Karpas-422 (cell line): ENCODE data around the gene AGR2. TPM values are rescaled to one million over a fixed set of nuclear protein-coding genes. Genes with fewer than 3 reads are reported as not detected.

Source experiments
- DNase-seq: peaks from one replicate; pipeline ENCODE4 v3.0.0-alpha.2; 2015
- H2AFZ ChIP-seq: fragments of 200-600 bp; sonication (generic); 2 replicates; pipeline ENCODE4 v1.6.1; 2014; ENCODE audit warnings: antibody characterized with exemption, low read length, mixed read lengths
- H3K27ac ChIP-seq: fragments of 200-600 bp; sonication (generic); 2 replicates; pipeline ENCODE4 v1.5.1; 2014; ENCODE audit warnings: mild to moderate bottlenecking, low read length, moderate library complexity
- H3K27me3 ChIP-seq: fragments of 200-600 bp; sonication (generic); 2 replicates; pipeline ENCODE4 v1.6.1; 2014; ENCODE audit warnings: low read length, mixed read lengths
- H3K36me3 ChIP-seq: fragments of 200-600 bp; sonication (generic); 2 replicates; pipeline ENCODE4 v1.6.1; 2014; ENCODE audit warnings: low read length, mixed read lengths; ENCODE audit not compliant: insufficient read depth
- H3K4me1 ChIP-seq: fragments of 200-600 bp; sonication (generic); 2 replicates; pipeline ENCODE4 v1.6.1; 2014; ENCODE audit warnings: mild to moderate bottlenecking, low read length, mixed read lengths
- H3K4me2 ChIP-seq: fragments of 200-600 bp; sonication (generic); 2 replicates; pipeline ENCODE4 v1.6.1; 2014; ENCODE audit warnings: low read length, low read depth, mild to moderate bottlenecking; ENCODE audit not compliant: poor library complexity, severe bottlenecking
- H3K4me3 ChIP-seq: fragments of 200-600 bp; sonication (generic); 2 replicates; pipeline ENCODE4 v1.5.1; 2014; ENCODE audit warnings: mild to moderate bottlenecking, antibody characterized with exemption, low read length, mixed read lengths
- H3K79me2 ChIP-seq: fragments of 200-600 bp; sonication (generic); 2 replicates; pipeline ENCODE4 v1.6.1; 2014; ENCODE audit warnings: mild to moderate bottlenecking, low read length, mixed read lengths
- H3K9ac ChIP-seq: fragments of 200-600 bp; sonication (generic); 2 replicates; pipeline ENCODE4 v1.6.0; 2014; ENCODE audit warnings: low read length
- H3K9me2 ChIP-seq: fragments of 200-600 bp; sonication (generic), shearing (Covaris generic); replicated peaks from 2 replicates; pipeline ENCODE4 v1.6.0; 2014; ENCODE audit warnings: mild to moderate bottlenecking, low read length, moderate library complexity; ENCODE audit not compliant: insufficient read depth
- H3K9me3 ChIP-seq: fragments of 300-700, 200-600 bp; sonication (generic); 2 replicates; pipeline ENCODE4 v1.6.1; 2014; ENCODE audit warnings: low read length, mixed read lengths
- H4K20me1 ChIP-seq: fragments of 200-600 bp; sonication (generic); 2 replicates; pipeline ENCODE4 v1.6.1; 2014; ENCODE audit warnings: mild to moderate bottlenecking, antibody characterized with exemption, low read length, low read depth; ENCODE audit not compliant: insufficient read depth
- total RNA-seq: library from RNA; depleted of rRNA; stranded (reverse); fragments of >200 nt; shearing (Covaris generic); gene quantifications from 2 replicates; pipeline ENCODE4 v1.2.3, GENCODE V29; 2014; ENCODE audit warnings: low replicate concordance

The AGR2 gene
- total RNA-seq, 1 experiment from 2014 or later = 0.19 TPM

DNA sequence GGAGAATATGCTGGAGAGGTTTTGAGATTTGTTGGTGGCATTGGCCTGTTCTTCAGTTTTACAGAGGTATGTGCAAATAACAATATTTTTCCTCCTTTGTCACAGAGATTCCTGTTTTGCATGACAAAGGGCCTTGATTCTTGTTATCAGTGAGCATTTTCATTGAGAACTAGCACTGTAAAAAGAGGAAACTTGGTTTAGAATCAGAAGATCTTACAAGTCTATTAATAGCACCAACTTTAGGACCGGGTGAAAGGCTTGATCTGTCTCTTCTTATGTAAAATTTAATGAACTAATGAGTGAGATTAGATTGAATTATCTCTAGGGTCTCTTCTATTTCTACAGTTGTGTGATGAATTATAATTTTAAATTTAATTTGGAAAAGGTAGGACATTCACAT, 25.7 kb downstream of the AGR2 start:
- Histone ChIP-seq H2AFZ (no peak overlapping the region), H3K79me2 (no peaks in the 10 kb centered on the region), H4K20me1 (no peaks in the 10 kb centered on the region), H3K27ac (no peak overlapping the region), H3K9me2 (no peaks in the 10 kb centered on the region), H3K4me3 (no peak overlapping the region), H3K4me1 (no peaks in the 10 kb centered on the region), H3K9ac (no peak overlapping the region), H3K36me3 (no peaks in the 10 kb centered on the region), H3K4me2 (no peak overlapping the region), H3K27me3 (no peaks in the 10 kb centered on the region), H3K9me3 (no peaks in the 10 kb centered on the region)
- no peak for DNase-seq

- H3K9ac ChIP-seq = no peak overlapping the region
- no peaks in the 10 kb centered on the region for H3K27me3 ChIP-seq
- no peaks in the 10 kb centered on the region for H3K4me1 ChIP-seq
- H2AFZ ChIP-seq = no peak overlapping the region
- no peak overlapping the region for H3K4me3 ChIP-seq
- H3K4me2 ChIP-seq = no peak overlapping the region
- no peaks in the 10 kb centered on the region for H3K79me2 ChIP-seq
- DNase-seq = no peak
- no peaks in the 10 kb centered on the region for H3K9me2 ChIP-seq
- H4K20me1 ChIP-seq = no peaks in the 10 kb centered on the region
- no peaks in the 10 kb centered on the region for H3K9me3 ChIP-seq
- H3K27ac ChIP-seq = no peak overlapping the region
- H3K36me3 ChIP-seq = no peaks in the 10 kb centered on the region
These were observed 26.3 kb downstream of the AGR2 start for GRCh38 chr7:16778476-16778875.

DNA sequence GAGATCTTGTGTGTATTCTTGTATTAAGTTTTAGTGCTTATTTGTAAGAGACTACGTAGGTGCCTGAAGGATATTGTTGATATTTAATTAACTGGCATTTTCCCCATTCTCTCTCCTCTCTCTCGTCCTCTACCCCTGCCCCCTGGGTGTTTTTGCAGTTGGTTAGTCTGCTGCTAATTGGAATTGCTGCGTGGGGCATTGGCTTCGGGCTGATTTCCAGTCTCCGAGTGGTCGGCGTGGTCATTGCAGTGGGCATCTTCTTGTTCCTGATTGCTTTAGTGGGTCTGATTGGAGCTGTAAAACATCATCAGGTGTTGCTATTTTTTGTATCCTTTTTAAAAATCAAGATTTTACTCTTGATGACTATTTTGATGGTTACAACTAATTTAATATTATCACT, 28.7 kb downstream of the AGR2 start:
- no peak for DNase-seq
- Histone ChIP-seq H3K79me2 (no peaks in the 10 kb centered on the region), H3K27me3 (no peaks in the 10 kb centered on the region), H4K20me1 (no peaks in the 10 kb centered on the region), H3K4me1 (peaks cover 4% of the 10 kb centered on the region; the same call in 1 of the 2 replicates), H2AFZ (no peak overlapping the region), H3K36me3 (no peaks in the 10 kb centered on the region), H3K9me2 (no peaks in the 10 kb centered on the region), H3K27ac (no peak overlapping the region), H3K9ac (no peak overlapping the region), H3K4me2 (no peak overlapping the region), H3K9me3 (no peaks in the 10 kb centered on the region), H3K4me3 (no peak overlapping the region)

- no peak overlapping the region for H3K4me2 ChIP-seq
- H3K9me3 ChIP-seq = no peaks in the 10 kb centered on the region
- no peak overlapping the region for H3K4me3 ChIP-seq
- H2AFZ ChIP-seq = no peak overlapping the region
- H3K36me3 ChIP-seq = no peaks in the 10 kb centered on the region
- no peak for DNase-seq
- no peak overlapping the region for H3K9ac ChIP-seq
- H3K79me2 ChIP-seq = no peaks in the 10 kb centered on the region
- no peaks in the 10 kb centered on the region for H3K27me3 ChIP-seq
- H3K9me2 ChIP-seq = no peaks in the 10 kb centered on the region
- no peak overlapping the region for H3K27ac ChIP-seq
- peaks cover 4% of the 10 kb centered on the region; the same call in 1 of the 2 replicates for H3K4me1 ChIP-seq
- no peaks in the 10 kb centered on the region for H4K20me1 ChIP-seq
These were observed 29.8 kb downstream of the AGR2 start for GRCh38 chr7:16774986-16775385.

- H3K27ac ChIP-seq = no peak overlapping the region
- H2AFZ ChIP-seq = no peak overlapping the region
- H3K79me2 ChIP-seq = no peaks in the 10 kb centered on the region
- H3K4me2 ChIP-seq = no peak overlapping the region
- H3K9me3 ChIP-seq = no peaks in the 10 kb centered on the region
- H3K9ac ChIP-seq = no peak overlapping the region
- H4K20me1 ChIP-seq = no peaks in the 10 kb centered on the region
- DNase-seq = no peak
- no peak overlapping the region for H3K4me3 ChIP-seq
- no peaks in the 10 kb centered on the region for H3K27me3 ChIP-seq
- peaks cover 4% of the 10 kb centered on the region; the same call in 1 of the 2 replicates for H3K4me1 ChIP-seq
- H3K9me2 ChIP-seq = no peaks in the 10 kb centered on the region
- H3K36me3 ChIP-seq = no peaks in the 10 kb centered on the region
These were observed 30.5 kb downstream of the AGR2 start for GRCh38 chr7:16774294-16774693.

- DNase-seq = no peak
- Histone ChIP-seq H2AFZ (no peak overlapping the region), H3K9ac (no peak overlapping the region), H3K4me3 (no peak overlapping the region), H3K36me3 (no peaks in the 10 kb centered on the region), H3K4me1 (peaks cover 4% of the 10 kb centered on the region; the same call in 1 of the 2 replicates), H3K79me2 (no peaks in the 10 kb centered on the region), H3K27ac (no peak overlapping the region), H4K20me1 (no peaks in the 10 kb centered on the region), H3K9me3 (no peaks in the 10 kb centered on the region), H3K9me2 (no peaks in the 10 kb centered on the region), H3K27me3 (no peaks in the 10 kb centered on the region), H3K4me2 (no peak overlapping the region)
These were observed 30.9 kb downstream of the AGR2 start for GRCh38 chr7:16773884-16774283.

DNA sequence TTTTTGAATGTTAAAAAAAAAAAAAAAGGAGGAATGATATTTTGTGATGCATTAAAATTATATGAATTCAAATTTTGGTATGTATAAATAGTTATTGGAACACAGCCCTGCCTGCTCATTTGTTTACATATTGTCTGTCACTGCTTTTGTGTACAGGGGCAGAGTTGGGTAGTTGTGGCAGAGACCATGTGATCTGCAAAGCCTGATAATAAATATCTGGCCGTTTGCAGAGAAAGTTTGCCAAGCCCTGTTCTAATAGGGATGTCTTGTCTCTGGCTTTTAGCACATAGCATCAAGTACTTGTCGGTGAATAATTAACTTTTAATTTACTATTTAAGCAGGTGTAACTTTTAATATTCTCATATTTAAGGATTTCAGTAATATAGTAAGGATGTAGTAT, 31.5 kb downstream of the AGR2 start:
- Histone ChIP-seq H3K79me2 (no peaks in the 10 kb centered on the region), H3K4me3 (no peak overlapping the region), H3K4me2 (no peak overlapping the region), H4K20me1 (no peaks in the 10 kb centered on the region), H3K4me1 (peaks cover 4% of the 10 kb centered on the region; the same call in 1 of the 2 replicates), H3K27me3 (no peaks in the 10 kb centered on the region), H3K9me2 (no peaks in the 10 kb centered on the region), H3K36me3 (no peaks in the 10 kb centered on the region), H3K9me3 (no peaks in the 10 kb centered on the region), H3K27ac (no peak overlapping the region), H2AFZ (no peak overlapping the region), H3K9ac (no peak overlapping the region)
- DNase-seq = peak; percentile 21

DNA sequence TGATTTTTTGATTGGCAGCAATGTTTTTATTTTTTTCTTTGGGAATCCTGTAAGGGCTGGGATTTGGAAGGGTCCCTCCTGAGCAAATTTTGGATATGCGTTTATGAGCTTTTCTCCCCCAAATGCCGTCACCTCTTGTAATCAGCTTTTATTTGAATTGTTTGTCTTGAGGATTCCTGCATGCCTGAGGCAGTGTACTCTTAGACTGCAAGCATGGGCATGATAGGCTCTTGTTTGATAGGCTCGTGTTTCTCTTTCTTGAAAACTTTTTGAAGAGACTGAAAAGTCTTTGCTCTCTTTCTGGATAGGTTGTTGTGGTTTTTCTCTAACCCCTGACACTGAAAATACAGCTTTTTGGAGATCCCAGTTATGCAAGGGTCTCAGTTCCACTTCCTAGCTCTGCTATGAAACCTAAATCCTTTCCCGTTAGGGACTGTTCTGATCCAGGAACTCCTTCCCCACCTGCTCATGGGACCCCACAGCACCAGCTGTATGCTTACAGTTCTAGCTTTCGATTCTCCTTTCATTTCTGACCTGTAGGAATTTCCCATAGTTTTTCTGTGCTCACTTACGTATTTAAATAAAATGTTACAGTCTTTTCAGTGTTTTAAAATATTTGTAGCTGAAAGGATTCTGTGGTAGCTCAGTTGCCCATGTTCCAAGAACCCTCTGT, 34.0 kb downstream of the AGR2 start:
- no peak overlapping the region for H2AFZ ChIP-seq
- H3K27ac ChIP-seq = no peak overlapping the region
- H4K20me1 ChIP-seq = no peaks in the 10 kb centered on the region
- no peak overlapping the region for H3K4me2 ChIP-seq
- no peaks in the 10 kb centered on the region for H3K36me3 ChIP-seq
- peaks cover 4% of the 10 kb centered on the region; the same call in 1 of the 2 replicates for H3K4me1 ChIP-seq
- no peak overlapping the region for H3K9ac ChIP-seq
- no peaks in the 10 kb centered on the region for H3K9me3 ChIP-seq
- H3K4me3 ChIP-seq = no peak overlapping the region
- H3K9me2 ChIP-seq = no peaks in the 10 kb centered on the region
- no peak for DNase-seq
- no peaks in the 10 kb centered on the region for H3K79me2 ChIP-seq
- H3K27me3 ChIP-seq = no peaks in the 10 kb centered on the region
